Endometrial microvascular endothelial cells (primary cell): ENCODE data around the gene MAPKAPK2. TPM values are rescaled to one million over a fixed set of nuclear protein-coding genes. Genes with fewer than 3 reads are reported as not detected.

Experiments
- in situ Hi-C: cut with HindIII; loops from 2 replicates; pipeline ENCODE4 v1.10.0; 2017; ENCODE audit warnings: low sequenced_read_pairs, low pct_unique_long_range_greater_than_20kb; ENCODE audit errors: inconsistent ontology term
- total RNA-seq: library from RNA; depleted of rRNA; stranded (reverse); fragments of >200 nt; gene quantifications from one replicate; pipeline ENCODE4 v1.2.3, GENCODE V29; 2015; ENCODE audit errors: inconsistent ontology term

The MAPKAPK2 gene
- total RNA-seq, 1 donor from 2014 or later: 52.9 TPM

DNA sequence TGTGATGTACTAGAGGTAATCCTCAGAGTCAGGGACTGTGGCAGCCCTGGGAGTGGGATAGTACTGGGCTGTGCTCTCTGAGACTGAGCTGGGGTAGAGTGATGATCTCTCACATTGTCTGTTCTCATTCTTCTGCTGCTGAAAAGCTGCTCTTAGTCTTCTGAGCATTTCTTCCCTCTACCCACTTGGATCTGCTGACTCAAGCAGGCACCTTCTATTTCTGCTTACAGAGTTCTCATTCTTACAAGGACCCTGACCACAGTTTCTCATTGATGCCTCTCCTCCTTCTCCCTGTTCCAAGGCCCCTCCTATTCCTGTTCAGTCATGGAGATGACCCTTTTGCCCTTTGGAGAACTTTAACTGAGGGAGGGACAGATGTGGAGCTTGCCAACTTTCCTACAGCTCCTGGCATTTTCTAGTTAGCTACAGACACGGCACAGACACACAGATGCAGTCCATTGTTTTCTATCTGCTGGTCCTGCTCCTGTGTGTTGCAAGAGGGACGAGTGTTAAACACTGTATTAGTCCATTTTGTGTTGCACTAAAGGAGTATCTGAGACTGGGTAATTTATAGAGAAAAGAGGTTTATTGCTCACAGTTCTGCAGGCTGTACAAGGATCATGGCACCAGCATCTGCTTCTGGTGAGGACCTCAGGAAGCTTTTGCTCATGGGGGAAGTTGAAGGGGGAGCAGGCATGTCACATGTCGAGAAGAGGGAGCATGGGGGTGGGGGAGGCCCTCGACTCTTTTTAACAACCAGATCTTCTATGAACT lies 12.3 kb downstream of the MAPKAPK2 start:
- in situ Hi-C loops: no loop called here

DNA sequence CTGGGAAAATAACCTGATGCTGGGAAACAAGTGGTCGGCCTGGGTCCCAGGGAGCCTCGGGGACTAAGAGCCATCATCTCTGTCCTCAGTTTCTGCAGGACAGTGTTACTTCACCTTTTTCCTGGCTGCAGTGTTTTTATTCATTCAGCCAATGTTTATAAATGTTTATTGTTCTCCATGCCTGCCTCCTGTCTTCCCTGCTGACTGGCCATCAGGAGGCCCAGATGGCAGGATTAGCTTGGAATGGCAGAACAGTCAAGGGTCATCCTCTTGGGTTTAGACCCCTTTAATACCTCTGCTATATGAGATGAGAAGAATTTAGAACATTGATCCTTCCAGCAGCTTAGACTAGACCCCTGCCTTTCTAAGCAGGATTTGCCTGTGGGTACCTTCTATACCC lies 13.3 kb downstream of the MAPKAPK2 start:
- in situ Hi-C loops: no loop called here

GRCh38 chr1:206699000-206699586 lies 14.4 kb downstream of the MAPKAPK2 start:
- in situ Hi-C loops: no loop called here

DNA sequence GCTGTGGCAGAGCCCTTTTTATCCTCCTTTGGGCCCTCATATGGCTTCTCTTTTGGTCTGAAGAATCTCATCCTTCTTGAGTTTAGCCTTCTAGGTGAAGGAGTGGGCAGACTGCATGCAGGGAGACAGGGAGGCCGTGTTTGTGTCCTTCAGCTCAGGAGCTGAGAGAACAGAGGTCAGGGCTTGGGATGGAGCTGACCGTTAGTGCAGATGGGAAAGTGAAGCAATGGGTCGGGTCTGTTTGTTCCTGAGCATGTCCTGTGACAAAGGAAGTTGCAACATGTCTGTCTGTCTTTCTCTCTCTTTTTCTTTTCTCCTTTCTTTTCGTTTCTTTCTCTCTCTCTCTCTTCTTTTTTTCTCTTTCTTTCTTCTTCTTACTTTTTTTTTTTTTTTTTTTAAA lies 14.9 kb downstream of the MAPKAPK2 start:
- in situ Hi-C loops: no loop called here

- in situ Hi-C loops: no loop called here
Measured at GRCh38 chr1:206700445-206701036, 15.8 kb downstream of the MAPKAPK2 start.

- in situ Hi-C loops: no loop called here
Measured at GRCh38 chr1:206702260-206702659, 17.6 kb downstream of the MAPKAPK2 start.

- in situ Hi-C loops: no loop called here
Measured at GRCh38 chr1:206702803-206703202, 18.1 kb downstream of the MAPKAPK2 start.

DNA sequence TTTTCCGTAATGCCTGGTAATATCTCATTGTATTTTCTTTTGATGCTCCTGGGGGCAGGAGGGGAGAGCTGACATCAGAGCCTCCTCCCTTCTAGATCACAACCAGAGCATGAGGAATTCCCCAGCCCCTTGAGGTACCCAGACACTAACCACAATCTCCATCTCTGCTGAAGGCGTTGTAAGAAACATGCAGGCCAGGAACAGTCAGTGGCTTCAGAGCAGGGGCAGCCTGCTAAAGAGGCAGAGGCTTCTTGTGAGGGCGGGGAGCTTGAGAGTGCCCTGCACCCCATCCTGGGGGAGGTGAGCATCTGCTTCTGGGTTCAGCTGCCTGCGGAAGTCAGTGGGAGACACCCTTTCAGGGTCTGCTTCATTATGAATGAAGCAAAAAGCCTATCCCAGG lies 19.0 kb downstream of the MAPKAPK2 start:
- in situ Hi-C loops: no loop called here

GRCh38 chr1:206704226-206704625 lies 19.5 kb downstream of the MAPKAPK2 start:
- in situ Hi-C loops: no loop called here

GRCh38 chr1:206705191-206705590 lies 20.5 kb downstream of the MAPKAPK2 start:
- in situ Hi-C loops: no loop called here

GRCh38 chr1:206705726-206706297 lies 21.1 kb downstream of the MAPKAPK2 start:
- in situ Hi-C loops: no loop called here

DNA sequence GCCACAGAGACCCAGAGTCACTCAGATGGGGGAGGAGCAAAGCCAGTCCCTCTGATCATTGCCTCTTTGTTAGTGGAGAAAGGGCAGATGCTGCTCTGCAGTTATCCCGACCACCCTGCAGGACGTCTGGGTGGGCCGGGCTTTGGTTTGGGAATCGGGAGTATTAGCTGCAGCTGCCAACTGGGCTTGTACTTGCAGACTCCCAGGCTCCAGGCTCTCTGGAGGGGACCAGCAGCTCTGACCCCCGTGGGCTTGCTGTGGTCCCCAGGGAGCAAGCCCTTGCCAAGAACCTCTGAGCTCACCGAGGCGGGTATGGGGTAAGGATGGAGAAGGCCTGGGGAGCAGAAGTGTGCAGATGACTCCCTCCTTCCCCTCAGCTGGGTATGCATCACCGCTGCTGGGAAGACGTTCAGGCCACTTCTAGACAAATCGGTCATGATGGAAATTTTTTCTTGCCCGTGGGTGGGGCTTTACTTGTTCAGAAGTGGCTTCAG lies 21.6 kb downstream of the MAPKAPK2 start:
- in situ Hi-C loops: no loop called here

- in situ Hi-C loops: no loop called here
Measured at GRCh38 chr1:206706806-206707366, 22.2 kb downstream of the MAPKAPK2 start.

DNA sequence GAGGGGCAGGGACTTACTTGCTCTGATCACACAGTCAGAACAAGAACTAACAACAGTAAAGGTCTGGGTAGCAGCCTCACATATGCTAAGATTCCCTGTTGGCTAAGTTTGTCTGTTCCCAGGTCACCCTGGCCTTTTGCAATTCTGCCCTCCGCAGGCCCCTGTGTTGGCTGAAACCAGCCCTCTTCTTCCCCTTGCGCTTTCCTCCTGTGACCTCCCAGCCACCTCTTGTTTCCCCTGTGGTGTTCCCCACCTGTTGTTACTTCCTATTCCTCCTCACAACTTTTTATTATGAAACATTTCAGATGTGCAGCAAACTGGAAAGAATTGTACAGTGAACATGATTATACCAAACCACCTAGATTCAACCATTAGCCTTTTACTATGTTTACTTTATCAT lies 23.4 kb downstream of the MAPKAPK2 start:
- in situ Hi-C loops: no loop called here

- in situ Hi-C loops: no loop called here
Measured at GRCh38 chr1:206708882-206709281, 24.2 kb downstream of the MAPKAPK2 start.

DNA sequence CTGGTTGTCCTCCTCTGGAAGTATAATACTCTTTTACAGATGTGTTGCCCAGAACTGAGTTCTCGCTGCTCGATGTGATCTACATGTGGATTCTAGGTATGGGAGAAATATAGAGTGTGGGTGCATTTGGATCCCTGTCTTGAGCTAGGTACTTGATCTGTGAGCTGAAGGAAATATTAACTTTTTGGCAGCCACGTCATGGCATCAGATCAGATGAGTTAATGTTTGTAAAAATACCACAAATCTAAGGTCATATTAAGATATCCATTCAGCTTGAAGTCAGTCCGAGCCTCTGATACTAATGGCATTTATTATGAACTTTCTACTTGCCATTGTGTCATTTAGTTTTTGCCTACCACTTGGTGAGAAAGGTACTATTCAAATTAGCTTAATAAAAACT lies 24.6 kb downstream of the MAPKAPK2 start:
- in situ Hi-C loops: no loop called here

DNA sequence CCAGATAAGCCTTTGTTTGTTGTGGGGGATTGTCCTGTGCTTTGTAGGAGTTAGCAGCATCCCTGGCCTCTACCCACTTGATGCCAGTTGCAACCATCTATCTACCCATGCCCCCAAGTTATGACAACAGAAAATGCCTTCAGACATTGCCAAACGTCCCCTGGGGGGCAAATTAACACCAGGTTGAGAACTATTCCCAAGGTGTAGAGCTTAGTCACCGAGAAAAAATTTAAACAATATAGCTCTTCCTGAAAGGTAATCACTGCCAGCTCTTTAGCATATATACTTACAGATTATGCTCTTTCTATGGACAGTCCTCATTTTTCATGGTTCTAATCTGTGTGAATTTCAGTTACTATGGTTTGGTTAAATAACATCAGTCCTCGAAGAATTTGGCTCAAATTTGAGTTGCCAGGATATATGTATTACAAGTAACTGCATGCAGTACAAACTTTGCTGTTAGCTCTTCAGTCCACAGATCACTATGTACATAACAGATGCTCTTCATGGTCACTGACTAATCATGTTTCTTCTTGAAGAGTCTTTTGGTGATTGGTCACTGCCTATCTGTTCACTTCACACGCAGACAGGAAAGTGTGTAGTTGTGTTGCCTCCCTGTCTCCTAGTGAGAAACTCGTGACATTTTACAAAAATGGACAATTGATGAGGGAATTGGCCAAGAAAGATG lies 25.2 kb downstream of the MAPKAPK2 start:
- in situ Hi-C loops: no loop called here

GRCh38 chr1:206710460-206710823 lies 25.7 kb downstream of the MAPKAPK2 start:
- in situ Hi-C loops: no loop called here

GRCh38 chr1:206713070-206713469 lies 28.4 kb downstream of the MAPKAPK2 start:
- in situ Hi-C loops: no loop called here
